ENCODE data around the gene MPRIP.

- no peak for TF ChIP-seq CTCF (IDR thresholded peaks at IDR 0.05; ENCODE audit: extremely low read depth in 1 of 2, insufficient read depth in 1 of 2, low read depth in 1 of 2, low read length in 2 of 2)
- no peak for TF ChIP-seq MAX (IDR thresholded peaks at IDR 0.05; ENCODE audit: insufficient read depth, insufficient read length)
- TF ChIP-seq POLR2A (IDR thresholded peaks at IDR 0.05; ENCODE audit: low read depth, low read length), result no peak
- TF ChIP-seq FOS (IDR thresholded peaks at IDR 0.05; ENCODE audit: borderline replicate concordance, insufficient read depth, low read length), result no peak
- TF ChIP-seq EZH2 (IDR thresholded peaks at IDR 0.05; ENCODE audit: borderline replicate concordance, low read depth, low read length, severe bottlenecking), result no peak
Measured at GRCh38 chr17:17173921-17174320, 131.7 kb downstream of the MPRIP start.

Measured in endothelial cell of umbilical vein (primary cell).